GM18498 (cell line): ENCODE results near the gene ZDHHC13.

Experiments used
- ATAC-seq: cut with Tn5 transposase; IDR thresholded peaks from one replicate; pipeline ENCODE4 v1.9.1; 2021; ENCODE audit warnings: mild to moderate bottlenecking, moderate library complexity; ENCODE audit not compliant: unreplicated experiment

The ZDHHC13 gene

GRCh38 chr11:19163617-19164016, 46.6 kb downstream of the ZDHHC13 start:
- ATAC-seq, result no peak

GRCh38 chr11:19164230-19164855, 47.4 kb downstream of the ZDHHC13 start:
- no peak for ATAC-seq

GRCh38 chr11:19164881-19165280, 47.9 kb downstream of the ZDHHC13 start:
- ATAC-seq, result no peak

GRCh38 chr11:19168090-19168489, 51.1 kb downstream of the ZDHHC13 start:
- no peak for ATAC-seq

- ATAC-seq, result no peak
These were observed 56.2 kb downstream of the ZDHHC13 start for GRCh38 chr11:19173004-19173689.

GRCh38 chr11:19173964-19174638, 57.1 kb downstream of the ZDHHC13 start:
- ATAC-seq, result no peak

- no peak for ATAC-seq
These were observed 59.7 kb downstream of the ZDHHC13 start for GRCh38 chr11:19176629-19177186.

GRCh38 chr11:19181531-19182261, 64.7 kb downstream of the ZDHHC13 start:
- no peak for ATAC-seq

- no peak for ATAC-seq
These were observed 66.7 kb downstream of the ZDHHC13 start for GRCh38 chr11:19183646-19184045.

- ATAC-seq, result no peak
These were observed 68.1 kb downstream of the ZDHHC13 start for GRCh38 chr11:19185036-19185435.

- no peak for ATAC-seq
These were observed 68.6 kb downstream of the ZDHHC13 start for GRCh38 chr11:19185516-19186052.

GRCh38 chr11:19187114-19187832, 70.3 kb downstream of the ZDHHC13 start:
- ATAC-seq, result no peak

GRCh38 chr11:19187833-19188258, 70.9 kb downstream of the ZDHHC13 start:
- no peak for ATAC-seq

- no peak for ATAC-seq
These were observed 74.7 kb downstream of the ZDHHC13 start for GRCh38 chr11:19191530-19192169.

- ATAC-seq, result no peak
These were observed 76.9 kb downstream of the ZDHHC13 start for GRCh38 chr11:19193916-19194315.

- ATAC-seq, result no peak
These were observed 77.8 kb downstream of the ZDHHC13 start for GRCh38 chr11:19194620-19195308.

- no peak for ATAC-seq
These were observed 79.5 kb downstream of the ZDHHC13 start for GRCh38 chr11:19196432-19196831.

GRCh38 chr11:19199048-19199447, 82.1 kb downstream of the ZDHHC13 start:
- no peak for ATAC-seq

GRCh38 chr11:19199771-19200170, 82.8 kb downstream of the ZDHHC13 start:
- ATAC-seq, result no peak
